ENCODE data around the gene C10orf71.

C10orf71 gene

DNA sequence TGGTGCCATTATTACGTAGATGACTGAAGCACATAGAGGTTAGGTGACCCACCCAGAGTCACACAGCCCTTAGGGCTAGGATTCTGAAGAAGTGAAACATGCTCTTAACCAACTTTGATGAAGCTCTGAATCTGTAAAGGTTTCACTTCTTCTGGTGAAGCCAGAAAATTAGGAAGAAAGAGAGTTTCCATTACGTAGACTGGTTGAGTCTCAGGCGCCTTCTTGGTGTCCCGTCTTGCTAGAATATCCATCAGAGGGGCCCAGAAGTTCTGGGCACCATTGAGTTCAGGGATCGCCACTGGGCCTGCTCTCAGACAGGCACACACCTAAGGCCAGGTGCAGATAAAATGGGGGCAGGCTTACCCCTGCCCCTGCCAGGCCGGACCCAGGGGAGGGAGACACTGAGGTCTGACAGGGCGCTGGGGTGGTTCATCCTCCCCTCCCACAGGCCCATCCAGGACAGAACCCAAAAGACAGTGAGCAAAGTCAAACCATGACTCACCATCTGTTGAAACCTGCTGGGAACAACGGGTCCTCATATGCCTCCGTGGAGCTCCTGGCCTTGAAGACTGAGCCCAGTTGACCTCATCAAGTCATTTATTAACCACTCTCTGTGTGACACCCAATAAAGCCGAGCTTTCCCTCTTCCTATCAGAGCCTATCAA lies 63.8 kb downstream of the C10orf71 start:
- DNase-seq: no peak

DNA sequence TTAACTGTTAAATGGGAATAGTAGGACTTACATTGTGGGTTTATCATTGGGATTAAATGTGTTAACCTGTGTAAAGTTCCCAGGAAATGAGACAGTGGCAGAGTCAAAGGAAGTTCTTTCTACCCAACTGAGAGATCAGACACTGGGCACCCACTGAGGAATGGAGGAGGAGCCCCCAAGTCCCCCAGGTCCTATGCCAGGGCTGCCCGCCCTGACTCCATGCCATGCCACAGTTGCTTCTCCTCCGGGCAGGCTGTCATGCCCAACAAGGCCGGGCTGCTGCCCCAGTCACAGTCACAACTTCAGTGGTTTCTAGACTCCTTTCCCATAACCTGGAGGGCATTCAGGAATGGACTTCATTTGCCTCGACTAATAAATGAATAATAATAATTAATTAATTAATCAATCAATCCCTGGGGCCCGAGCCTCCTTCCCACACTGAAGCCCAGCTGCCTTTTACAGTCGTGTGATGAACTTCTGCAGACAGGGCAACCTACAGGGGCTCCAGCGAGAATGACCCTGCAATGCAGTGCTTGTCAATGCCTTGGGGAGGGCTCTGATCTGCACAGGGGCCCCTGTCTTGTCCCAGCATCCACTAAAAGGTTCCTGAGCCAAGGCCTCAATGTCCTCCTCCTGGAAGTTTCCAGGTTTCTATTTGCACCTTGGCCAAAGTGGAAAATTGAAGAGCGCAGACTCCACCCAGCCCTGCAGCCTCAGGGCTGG lies 64.5 kb downstream of the C10orf71 start:
- no peak for DNase-seq

DNA sequence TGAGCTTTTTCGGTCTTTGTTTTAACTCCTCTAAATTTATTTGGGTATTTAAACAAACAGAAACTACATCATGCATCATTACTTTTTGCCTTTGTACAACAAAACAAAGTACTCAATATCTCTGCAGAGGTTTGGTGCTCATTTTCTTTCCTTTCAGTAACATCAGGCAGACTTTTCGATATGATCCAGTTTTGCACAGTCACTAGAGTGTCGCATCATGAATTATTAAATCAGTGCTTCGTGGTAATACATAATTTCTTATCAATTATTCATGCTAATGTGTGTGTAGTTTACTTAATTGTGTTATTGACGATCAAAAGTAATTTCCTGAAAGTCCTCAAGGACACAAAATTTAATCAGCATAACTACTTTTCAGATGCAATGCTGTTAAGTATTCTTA lies 65.1 kb downstream of the C10orf71 start:
- DNase-seq: no peak

DNA sequence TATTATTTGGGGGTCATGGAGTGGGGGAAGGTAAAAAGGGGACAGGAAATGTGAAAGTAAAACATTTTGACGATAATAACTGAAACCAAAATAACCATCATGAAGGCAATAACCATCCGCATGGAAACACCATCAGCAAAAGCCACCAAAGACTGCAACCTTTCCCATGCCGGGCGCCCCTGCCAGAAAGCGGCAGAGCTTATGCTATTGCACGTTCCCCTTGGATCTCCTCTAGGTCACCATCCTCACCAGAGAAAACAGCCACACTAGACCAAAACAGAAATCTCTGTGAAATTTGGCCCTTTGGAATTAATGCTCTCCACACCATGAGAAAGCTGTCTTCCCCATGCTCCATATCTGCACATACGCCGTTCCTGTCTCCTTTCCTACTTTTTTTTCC lies 65.8 kb downstream of the C10orf71 start:
- DNase-seq: no peak

DNA sequence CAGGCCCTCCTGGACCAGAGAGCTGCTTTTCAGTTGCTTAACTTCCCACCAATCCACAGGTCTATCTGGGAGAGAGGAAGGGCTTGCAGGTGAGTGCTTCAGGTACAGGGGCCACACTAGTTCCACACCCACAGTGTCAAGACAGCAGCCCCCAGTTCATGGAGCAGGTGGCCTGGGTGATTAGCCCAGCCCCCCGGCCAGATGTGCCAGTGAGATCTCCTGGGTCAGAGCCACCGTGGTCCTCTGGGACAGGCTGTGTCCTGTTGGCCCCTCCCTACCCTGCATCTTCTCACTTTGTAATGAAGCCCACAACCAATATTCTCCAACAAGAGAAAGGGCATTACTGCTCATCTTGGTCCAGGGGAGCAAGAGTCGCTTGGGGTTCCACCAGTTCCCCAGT lies 66.3 kb downstream of the C10orf71 start:
- DNase-seq: no peak

DNA sequence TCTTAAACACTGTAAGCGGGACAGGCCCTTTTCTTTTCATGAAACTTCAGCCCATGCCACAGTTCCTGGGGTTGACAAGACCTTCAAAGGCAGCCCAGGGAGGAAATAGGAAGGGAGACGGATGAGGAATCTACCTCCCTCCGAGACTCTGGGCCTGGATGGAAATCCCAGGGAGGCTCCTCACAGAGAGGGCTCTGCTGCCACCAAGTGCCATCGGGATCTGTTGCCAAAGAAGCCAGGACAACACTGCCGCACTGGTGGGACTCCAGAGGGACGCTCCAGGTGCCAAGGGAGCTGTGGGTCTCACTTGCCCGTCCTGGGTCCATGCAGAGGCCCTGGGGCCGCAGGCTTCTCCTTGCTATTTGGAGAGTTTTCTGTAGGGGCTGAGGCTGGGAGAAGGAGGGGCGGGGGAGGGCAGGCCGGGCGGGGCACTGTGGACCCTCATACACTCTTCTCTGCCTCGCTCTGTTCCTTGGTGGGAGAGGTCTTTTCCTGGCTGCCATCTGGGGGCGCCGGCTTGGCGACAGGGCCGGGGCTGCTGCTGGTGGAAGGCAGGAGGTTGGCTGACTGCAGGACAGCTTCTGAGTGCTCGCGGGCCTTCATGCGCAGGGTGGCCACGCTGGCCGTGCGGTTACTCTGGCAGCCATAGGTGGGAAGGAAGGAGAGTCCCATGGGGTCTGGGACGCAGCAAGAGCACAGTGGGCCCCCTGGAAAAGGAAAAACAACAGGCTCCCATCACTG lies 66.9 kb downstream of the C10orf71 start:
- DNase-seq: no peak

DNA sequence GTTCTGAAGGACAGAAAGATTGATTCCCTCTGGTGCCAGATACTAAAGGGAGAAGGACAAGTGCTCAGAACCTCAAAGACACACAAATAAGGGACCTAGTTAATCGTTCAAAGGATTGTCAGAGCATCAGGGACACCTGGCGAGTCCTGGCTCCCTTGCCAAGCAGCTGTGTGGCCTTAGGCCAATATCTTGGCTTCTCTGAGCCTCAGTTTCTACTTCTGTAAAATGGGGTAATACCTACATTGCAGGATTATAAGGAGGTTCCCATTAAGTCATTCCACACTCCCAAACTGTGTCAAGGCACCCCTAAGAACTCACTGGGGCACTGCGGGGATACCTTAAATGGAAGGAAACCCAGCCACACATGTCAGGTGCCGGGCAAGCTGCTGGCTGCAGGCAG lies 67.5 kb downstream of the C10orf71 start:
- DNase-seq: no peak

DNA sequence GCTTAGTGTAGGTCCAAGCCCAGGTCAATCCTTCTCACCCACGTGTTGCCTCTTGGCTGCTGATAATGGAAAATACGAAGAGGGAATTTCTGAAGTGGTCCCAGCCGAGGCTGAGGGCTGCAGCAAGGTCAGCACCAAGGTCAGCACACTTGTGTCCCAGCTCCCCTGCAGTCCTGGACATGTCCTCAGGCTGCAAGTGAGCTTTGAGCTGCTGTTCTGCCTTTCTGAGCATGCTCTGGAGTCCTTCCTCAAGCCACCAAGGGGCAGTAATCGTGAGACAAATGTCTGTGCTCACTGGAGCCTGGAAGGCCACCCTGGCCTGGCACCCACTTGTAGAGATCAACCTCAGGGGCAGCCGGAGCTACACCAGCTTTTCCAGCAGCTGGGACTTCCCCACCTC lies 68.6 kb downstream of the C10orf71 start:
- no peak for DNase-seq

DNA sequence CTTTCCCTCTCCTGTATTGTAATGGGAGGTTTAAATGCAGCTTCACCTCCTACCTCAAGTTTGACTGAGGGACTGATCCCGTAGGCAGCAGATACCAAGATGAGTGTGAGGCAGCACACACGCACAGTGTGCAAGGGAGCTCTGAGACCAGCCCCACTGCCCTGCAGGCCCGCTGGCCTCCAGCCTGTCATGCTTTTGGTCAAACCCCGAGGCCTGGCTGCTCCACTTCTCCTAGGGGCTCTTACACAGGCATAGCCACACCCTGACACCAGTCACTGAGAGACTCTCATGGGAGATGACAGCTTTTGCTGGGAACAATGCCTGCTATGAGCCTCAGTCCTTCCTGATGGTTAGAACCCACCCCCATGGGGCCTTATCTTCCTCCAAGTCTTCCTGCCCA lies 69.3 kb downstream of the C10orf71 start:
- no peak for DNase-seq

DNA sequence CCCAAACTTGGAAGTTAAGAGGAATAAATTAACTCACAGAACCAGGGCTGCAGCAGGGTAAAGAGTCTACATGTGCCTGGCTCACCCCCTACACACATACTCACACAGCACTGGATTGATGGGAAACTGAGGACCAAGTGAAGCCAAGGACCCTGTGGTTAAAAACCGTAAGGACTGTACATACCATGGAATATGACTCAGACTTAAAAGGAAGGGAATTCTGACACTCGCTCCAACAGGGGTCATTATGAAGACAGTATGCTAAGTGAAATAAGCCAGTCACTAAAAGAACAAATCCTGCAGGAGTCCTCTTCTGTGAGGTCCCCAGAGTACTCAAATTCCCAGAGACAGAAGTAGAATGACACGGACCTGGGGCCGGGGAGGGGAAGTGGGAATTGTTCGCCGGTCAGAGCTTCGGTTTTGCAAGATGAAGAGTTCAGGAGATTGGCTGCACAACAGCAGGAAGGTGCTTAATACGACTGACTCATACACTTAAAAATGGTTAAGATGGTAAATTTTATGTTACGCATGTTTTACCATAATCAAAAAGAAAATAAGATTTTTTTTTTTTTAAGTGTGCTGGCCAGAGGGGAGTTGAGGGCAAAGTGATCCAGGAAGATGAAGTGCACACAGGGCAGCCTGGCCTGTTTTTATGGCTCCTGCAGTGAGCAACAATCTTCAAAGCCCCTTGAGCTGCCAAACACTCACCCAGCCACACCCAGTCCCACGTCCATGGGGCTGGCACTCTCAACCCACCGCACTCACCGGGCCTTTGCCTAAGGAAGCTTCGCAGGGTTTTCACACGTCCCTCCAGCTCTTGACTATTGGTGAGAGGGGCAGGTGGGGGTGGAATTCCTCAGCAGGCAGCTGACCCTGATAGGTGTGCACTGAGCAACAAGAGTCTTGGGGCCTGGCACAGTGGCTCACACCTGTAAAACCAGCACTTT lies 70.5 kb downstream of the C10orf71 start:
- DNase-seq: no peak

DNA sequence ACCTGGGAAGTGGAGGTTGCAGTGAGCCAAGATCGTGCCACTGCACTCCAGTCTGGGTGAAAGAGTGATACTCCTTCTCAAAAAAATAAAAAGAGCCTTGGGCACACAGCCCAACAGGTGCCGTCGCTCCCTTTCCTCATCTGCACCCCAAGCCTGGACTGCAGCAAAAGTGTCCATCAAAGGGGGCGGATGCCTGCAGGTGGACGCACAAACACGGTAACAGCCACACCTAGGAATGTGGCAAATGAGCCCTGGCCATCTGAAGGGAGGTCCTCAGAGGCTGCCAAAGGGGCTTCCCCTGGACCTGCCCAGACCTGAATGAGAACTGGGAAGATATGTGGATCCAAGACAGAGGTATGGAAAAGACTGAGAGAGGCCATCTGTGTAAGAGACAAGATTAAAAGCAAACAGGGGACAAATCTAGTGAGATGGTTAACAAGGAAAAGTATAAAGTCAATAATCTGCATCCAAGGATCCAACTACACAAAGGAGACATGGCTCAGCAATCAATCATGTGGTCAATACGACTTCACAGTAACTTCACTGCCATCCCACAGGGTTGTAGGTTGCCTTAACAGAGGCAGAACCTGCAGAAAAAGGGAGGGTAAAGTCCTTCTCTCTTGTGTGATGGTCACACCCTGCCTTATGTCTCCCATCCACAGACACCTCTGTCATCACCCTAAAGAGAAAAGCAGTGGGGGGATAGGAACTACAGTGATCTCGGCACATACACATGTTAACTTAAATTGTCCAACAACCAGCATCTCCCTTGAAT lies 71.5 kb downstream of the C10orf71 start:
- no peak for DNase-seq

DNA sequence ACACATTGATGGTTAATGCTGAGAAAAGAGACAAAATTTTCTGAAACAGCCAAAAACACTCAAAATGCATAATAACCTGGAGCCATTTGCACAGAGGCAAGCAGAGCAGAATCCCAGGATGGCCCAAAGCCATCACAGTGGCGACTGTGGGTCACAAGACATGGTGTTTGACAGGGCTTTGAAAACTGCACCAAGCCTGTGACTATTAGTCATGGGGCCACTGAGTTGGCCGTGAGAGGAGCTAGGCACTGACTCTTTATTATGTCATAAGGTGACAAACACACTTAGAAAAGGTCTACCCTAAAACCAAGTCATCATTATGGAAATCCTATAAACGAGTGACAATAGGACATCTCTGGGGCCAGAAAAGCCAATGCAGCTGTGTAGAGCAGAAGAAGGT lies 73.0 kb downstream of the C10orf71 start:
- no peak for DNase-seq

DNA sequence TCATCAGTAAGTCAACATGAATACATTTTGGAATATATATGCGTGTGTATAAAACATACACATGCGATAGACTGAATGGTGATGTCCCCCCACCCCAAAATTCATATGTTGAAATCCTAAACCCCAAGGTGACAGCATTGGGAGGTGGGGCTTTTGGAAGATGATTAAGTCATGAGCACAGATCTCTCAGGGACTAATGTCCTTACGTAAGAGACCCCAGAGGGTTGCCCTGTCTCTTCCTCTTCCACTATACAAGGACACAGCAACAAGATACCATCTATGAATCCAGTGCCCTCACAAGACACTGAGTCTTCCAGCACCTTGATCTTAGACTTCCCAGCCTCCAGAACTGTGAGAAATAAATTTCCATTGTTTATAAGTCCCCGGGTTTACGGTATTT lies 74.4 kb downstream of the C10orf71 start:
- DNase-seq: no peak

DNA sequence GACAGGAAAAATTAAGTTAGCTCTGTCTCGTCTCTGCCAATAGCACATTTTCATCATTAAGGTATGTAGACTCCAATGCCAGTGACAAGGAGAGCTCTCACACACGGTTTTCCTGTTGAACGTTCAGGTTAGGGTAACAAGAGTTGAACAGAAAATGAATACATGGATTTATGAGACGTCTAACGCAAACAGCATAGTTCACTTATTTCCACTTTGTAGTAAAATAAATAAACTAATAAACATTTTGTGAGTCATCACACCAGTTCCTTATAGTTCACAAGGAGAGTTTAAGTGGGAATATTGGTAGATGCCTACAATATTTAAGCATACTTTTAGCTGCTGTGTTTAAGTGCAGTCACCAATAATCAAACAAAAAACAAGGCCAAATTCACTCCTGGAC lies 75.8 kb downstream of the C10orf71 start:
- no peak for DNase-seq

DNA sequence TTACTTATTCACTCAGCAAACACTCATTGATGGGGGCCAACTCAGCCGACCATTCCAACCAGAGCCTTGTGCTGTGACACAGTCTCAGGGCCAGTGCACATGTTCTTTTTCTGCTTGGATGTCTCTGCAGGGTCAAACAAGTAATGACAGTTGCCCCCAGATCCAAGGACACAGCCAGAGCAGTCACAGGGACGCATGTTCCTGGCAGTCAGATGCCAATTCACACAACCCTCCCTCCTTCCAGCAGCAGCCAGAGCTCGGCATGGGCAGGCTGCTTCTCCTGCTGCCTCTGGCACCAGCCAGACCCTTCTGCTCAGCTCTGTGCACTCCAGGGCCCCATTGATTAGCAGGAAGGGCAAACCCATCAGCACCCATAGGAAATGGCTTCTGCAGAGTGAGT lies 76.6 kb downstream of the C10orf71 start:
- DNase-seq: no peak
